Thyroid gland (tissue), 4 donors: ENCODE data around the gene ERGIC3.

Source experiments
- CTCF ChIP-seq, 6 experiments: fragments of 200-600 bp in 3 of 6; fragments of 450-650 bp in 3 of 6; sonication (generic) in 3 of 6; IDR thresholded peaks; one replicate each; pipeline ENCODE4 v1.5.1; 2016 to 2019; ENCODE audit warnings: antibody characterized with exemption in 6 of 6, mild to moderate bottlenecking in 2 of 6, inconsistent platforms in 1 of 6, moderate library complexity in 1 of 6
- POLR2A ChIP-seq, 2 donors: fragments of 450-650 bp; IDR thresholded peaks; one replicate each; pipeline ENCODE4 v1.6.1; 2017; ENCODE audit warnings: antibody characterized with exemption in 2 of 2, mild to moderate bottlenecking in 2 of 2, moderate library complexity in 1 of 2

- no peak for TF ChIP-seq CTCF (IDR thresholded peaks at IDR 0.05)
- no peak for TF ChIP-seq POLR2A (IDR thresholded peaks at IDR 0.05)
These were observed 30.7 kb upstream of the ERGIC3 start for GRCh38 chr20:35510951-35511735.
